ENCODE results near the gene BAZ1B.
"Not testable (repeated sequence)": the region's sequence is repeated elsewhere in the genome, so short reads cannot be mapped to it uniquely, and the experiment has no call there.

BAZ1B gene

DNA sequence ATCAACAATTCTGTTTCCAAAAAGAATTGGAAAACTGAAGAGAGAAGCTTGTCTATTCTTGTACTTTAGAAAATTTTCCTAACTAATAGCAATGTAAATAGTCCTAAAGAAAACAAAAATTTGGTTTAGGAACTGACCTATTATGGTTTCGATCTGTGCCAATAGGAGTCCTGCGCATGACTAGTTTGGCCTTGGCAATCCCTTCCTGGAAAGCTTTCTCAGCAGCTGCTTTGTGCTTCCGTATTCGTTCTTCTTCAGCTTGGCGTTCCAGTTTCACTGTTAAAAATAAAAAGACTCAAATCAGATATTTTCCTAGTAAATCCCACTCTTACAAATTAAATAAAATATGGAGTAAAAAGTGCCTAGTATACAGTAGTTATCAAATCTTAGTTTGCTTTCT, 51.9 kb downstream of the BAZ1B start:
- H3K4me3 ChIP-seq (ENCODE audit: low read depth, low read length) = no peak overlapping the region
- TF ChIP-seq MYC (IDR thresholded peaks at IDR 0.05; ENCODE audit: low read depth, low read length) (no peak), POLR2A (IDR thresholded peaks at IDR 0.05; ENCODE audit: extremely low read depth, insufficient read length) (no peak), CTCF (IDR thresholded peaks at IDR 0.05; ENCODE audit: low read depth, low read length) (no peak)
- TF ChIP-seq, protein P1, sequence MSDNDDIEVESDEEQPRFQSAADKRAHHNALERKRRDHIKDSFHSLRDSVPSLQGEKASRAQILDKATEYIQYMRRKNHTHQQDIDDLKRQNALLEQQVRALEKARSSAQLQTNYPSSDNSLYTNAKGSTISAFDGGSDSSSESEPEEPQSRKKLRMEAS (IDR thresholded peaks at IDR 0.05; ENCODE audit: low read depth, low read length) = no peak
- DNase-seq (ENCODE audit: low read depth) = no peak

DNA sequence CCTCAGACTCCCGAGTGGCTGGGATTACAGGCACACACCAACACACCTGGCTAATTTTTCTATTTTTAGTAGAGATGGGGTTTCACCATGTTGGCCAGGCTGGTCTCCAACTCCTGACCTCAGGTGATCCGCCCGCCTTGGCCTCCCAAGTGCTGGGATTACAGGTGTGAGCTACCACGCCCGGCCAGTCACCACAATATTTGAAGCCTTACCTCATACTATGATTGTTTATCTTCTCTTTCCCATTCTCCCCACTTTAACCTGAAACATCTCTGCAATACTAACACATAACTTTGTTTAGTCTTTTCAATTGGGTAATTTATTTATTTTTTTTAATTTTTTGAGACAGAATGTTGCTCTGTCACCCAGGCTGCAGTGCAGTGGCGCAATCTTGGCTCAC, 55.0 kb downstream of the BAZ1B start:
- not testable (repeated sequence) for DNase-seq (ENCODE audit: low read depth); H3K4me3 ChIP-seq (ENCODE audit: low read depth, low read length)

GRCh38 chr7:73466112-73466511, 56.0 kb downstream of the BAZ1B start:
- TF ChIP-seq POLR2A (IDR thresholded peaks at IDR 0.05; ENCODE audit: extremely low read depth, insufficient read length) (no peak), CTCF (IDR thresholded peaks at IDR 0.05; ENCODE audit: low read depth, low read length) (no peak), MYC (IDR thresholded peaks at IDR 0.05; ENCODE audit: low read depth, low read length) (no peak)
- TF ChIP-seq, protein P1 (IDR thresholded peaks at IDR 0.05; ENCODE audit: low read depth, low read length) = no peak
- no peak overlapping the region for H3K4me3 ChIP-seq (ENCODE audit: low read depth, low read length)
- no peak for DNase-seq (ENCODE audit: low read depth)

GRCh38 chr7:73463966-73464365, 58.1 kb downstream of the BAZ1B start:
- no peak overlapping the region for H3K4me3 ChIP-seq (ENCODE audit: low read depth, low read length)
- DNase-seq (ENCODE audit: low read depth) = no peak
- no peak for TF ChIP-seq CTCF (IDR thresholded peaks at IDR 0.05; ENCODE audit: low read depth, low read length)
- TF ChIP-seq, protein P1 (IDR thresholded peaks at IDR 0.05; ENCODE audit: low read depth, low read length) = no peak
- no peak for TF ChIP-seq MYC (IDR thresholded peaks at IDR 0.05; ENCODE audit: low read depth, low read length)
- no peak for TF ChIP-seq POLR2A (IDR thresholded peaks at IDR 0.05; ENCODE audit: extremely low read depth, insufficient read length)

GRCh38 chr7:73463260-73463659, 58.8 kb downstream of the BAZ1B start:
- H3K4me3 ChIP-seq (ENCODE audit: low read depth, low read length) = no peak overlapping the region
- TF ChIP-seq MYC (IDR thresholded peaks at IDR 0.05; ENCODE audit: low read depth, low read length) = no peak
- DNase-seq (ENCODE audit: low read depth) = no peak

- no peak overlapping the region for H3K4me3 ChIP-seq (ENCODE audit: low read depth, low read length)
- DNase-seq (ENCODE audit: low read depth) = no peak
- TF ChIP-seq MYC (IDR thresholded peaks at IDR 0.05; ENCODE audit: low read depth, low read length) (no peak), CTCF (IDR thresholded peaks at IDR 0.05; ENCODE audit: low read depth, low read length) (no peak), POLR2A (IDR thresholded peaks at IDR 0.05; ENCODE audit: extremely low read depth, insufficient read length) (no peak)
- TF ChIP-seq, protein P1 (IDR thresholded peaks at IDR 0.05; ENCODE audit: low read depth, low read length) = no peak
Observed at GRCh38 chr7:73461782-73462285, 60.3 kb downstream of the BAZ1B start.

DNA sequence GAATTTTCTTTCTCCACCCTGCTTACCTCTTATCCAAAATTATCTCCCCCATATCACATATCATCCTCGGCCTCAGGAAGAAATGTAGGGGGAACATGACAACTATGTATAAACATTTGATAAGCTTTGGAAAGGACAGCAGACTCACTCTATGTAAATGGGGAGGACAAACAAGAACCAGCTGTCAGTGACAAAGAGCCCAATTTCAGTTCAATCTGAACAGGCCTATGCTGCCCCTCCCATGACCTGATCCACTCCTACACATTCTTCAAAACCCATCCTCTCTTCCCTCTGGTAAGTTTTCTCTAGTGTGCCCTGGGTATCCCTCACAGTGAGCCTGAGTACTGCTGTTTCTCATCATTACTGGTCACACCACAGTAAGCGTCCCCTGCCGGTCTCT, 67.7 kb downstream of the BAZ1B start:
- TF ChIP-seq CTCF (IDR thresholded peaks at IDR 0.05; ENCODE audit: low read depth, low read length) (no peak), POLR2A (IDR thresholded peaks at IDR 0.05; ENCODE audit: extremely low read depth, insufficient read length) (no peak), MYC (IDR thresholded peaks at IDR 0.05; ENCODE audit: low read depth, low read length) (no peak)
- TF ChIP-seq, protein P1 (IDR thresholded peaks at IDR 0.05; ENCODE audit: low read depth, low read length) = no peak
- DNase-seq (ENCODE audit: low read depth) = no peak
- H3K4me3 ChIP-seq (ENCODE audit: low read depth, low read length) = no peak overlapping the region
